Muscle of arm (tissue), 14 donors: ENCODE measurements around the gene ARL4D. TPM values are rescaled to one million over a fixed set of nuclear protein-coding genes. Genes with fewer than 3 reads are reported as not detected.
"Not testable (repeated sequence)": the region's sequence is repeated elsewhere in the genome, so short reads cannot be mapped to it uniquely, and the experiment has no call there.

Source experiments
- DNase-seq: peaks from one replicate; pipeline ENCODE4 v3.0.0-alpha.2; 2013
- long read RNA-seq, 11 donors: transcript quantifications; one replicate each; lab custom pipeline, GENCODE V29; 2026
- polyA plus RNA-seq, 12 donors: library from polyadenylated mRNA; unstranded; fragments of 120-200 nt; gene quantifications; one replicate each; pipeline ENCODE4 v1.2.1, GENCODE V29; 2013; ENCODE audit not compliant: insufficient read length in 12 of 12

The ARL4D gene
- polyA plus RNA-seq: 10 to 100 TPM in 5 of 12 donors, 1 to 10 TPM in 6, not detected in 1; 7.2 to 15.9 (median 7.9) TPM
- long read RNA-seq, donor 1, transcript ARL4D-201 (2 exons, 1,612 nt): major isoform, 12 of 32 reads
- long read RNA-seq, donor 1, partial matches to known transcripts: 20 of 32 reads
- long read RNA-seq, donor 1, other reads (novel, unspliced or antisense): 0 of 32 reads
- long read RNA-seq, donor 2, transcript ARL4D-201 (2 exons, 1,612 nt): major isoform, 13 of 13 reads
- long read RNA-seq, donor 2, partial matches to known transcripts: 0 of 13 reads
- long read RNA-seq, donor 2, other reads (novel, unspliced or antisense): 0 of 13 reads
- long read RNA-seq, donor 3, partial matches to known transcripts: 0 of 3 reads
- long read RNA-seq, donor 3, other reads (novel, unspliced or antisense): 0 of 3 reads
- long read RNA-seq, donor 4: 0 reads
- long read RNA-seq, donor 5, transcript ARL4D-201 (2 exons, 1,612 nt): major isoform, 6 of 6 reads
- long read RNA-seq, donor 5, partial matches to known transcripts: 0 of 6 reads
- long read RNA-seq, donor 5, other reads (novel, unspliced or antisense): 0 of 6 reads
- long read RNA-seq, donor 6, transcript ARL4D-201 (2 exons, 1,612 nt): major isoform, 8 of 15 reads
- long read RNA-seq, donor 6, partial matches to known transcripts: 7 of 15 reads
- long read RNA-seq, donor 6, other reads (novel, unspliced or antisense): 0 of 15 reads
- long read RNA-seq, donor 7, partial matches to known transcripts: 0 of 4 reads
- long read RNA-seq, donor 7, other reads (novel, unspliced or antisense): 0 of 4 reads
- long read RNA-seq, donor 8, transcript ARL4D-201 (2 exons, 1,612 nt): major isoform, 7 of 7 reads
- long read RNA-seq, donor 8, partial matches to known transcripts: 0 of 7 reads
- long read RNA-seq, donor 8, other reads (novel, unspliced or antisense): 0 of 7 reads
- long read RNA-seq, donor 9, transcript ARL4D-201 (2 exons, 1,612 nt): major isoform, 9 of 9 reads
- long read RNA-seq, donor 9, partial matches to known transcripts: 0 of 9 reads
- long read RNA-seq, donor 9, other reads (novel, unspliced or antisense): 0 of 9 reads
- long read RNA-seq, donor 10, partial matches to known transcripts: 0 of 3 reads
- long read RNA-seq, donor 10, other reads (novel, unspliced or antisense): 0 of 3 reads
- long read RNA-seq, donor 11, transcript ARL4D-201 (2 exons, 1,612 nt): major isoform, 11 of 11 reads
- long read RNA-seq, donor 11, partial matches to known transcripts: 0 of 11 reads
- long read RNA-seq, donor 11, other reads (novel, unspliced or antisense): 0 of 11 reads

DNA sequence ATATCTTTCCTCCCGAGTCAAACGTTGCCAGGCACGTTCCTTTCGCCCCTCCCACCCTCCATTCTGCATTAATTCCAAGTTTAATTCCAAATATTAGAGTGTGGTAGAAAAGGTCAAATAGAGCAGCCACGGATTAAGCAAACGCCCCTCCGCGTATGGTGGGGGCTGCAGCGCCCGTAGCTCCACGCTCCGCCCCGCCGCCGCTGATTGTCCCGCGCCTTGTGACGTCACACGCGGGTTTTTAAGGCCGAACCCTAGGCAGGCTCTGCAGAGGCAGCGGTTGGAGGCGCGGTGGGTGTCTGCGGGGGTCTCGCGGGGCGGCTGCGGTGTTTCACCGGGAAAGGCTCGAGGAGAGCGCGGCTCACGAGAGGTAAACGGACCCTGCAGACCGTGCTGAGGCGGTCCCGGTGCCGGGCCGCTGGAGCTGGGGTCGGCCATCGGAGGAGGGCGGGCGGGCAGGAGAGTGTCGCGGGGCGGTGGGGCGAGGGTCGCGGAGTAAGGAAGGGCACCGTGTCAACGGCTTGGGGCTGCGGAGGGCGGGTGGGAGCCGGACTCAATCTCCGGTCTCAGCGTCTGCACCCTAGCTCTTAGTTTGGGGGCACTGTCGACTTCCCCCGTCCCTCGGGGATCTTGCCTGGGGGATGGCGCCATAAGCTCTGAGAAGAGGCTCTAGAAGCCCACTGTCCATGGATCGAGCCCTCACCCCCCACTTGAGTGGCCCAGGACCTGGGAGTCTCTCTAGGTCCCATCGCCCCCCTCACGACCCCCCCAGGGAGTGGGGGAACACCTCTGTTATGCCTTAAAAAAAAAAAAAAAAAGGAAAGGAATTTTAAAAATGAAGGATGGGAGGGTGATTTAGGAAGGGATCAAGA is at the start of gene ARL4D:
Gene ARL4D, plus strand, starts transcription at position 270 of the 872 bp plus-strand sequence. CDS start 740 bp downstream, outside the sequence.
- peak; percentile 88 for DNase-seq

DNA sequence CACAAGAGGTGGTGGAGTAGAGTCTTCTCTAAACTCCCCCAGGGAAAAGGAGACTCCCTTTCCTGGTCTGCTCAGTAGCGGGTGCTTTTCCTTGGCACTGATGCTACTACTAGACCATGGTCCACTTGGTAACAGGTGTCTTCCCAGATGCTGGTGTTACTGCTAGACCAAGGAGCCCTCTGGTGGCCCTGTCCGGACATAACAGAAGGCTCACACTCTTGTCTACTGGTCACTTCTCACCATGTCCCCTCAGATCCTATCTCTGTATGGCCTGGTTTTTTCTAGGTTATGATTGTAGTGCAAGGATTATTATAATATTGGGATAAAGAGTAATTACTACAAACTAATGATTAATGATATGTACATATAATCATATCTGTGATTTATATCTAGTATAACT is 49.7 kb upstream of the ARL4D start:
- DNase-seq: no peak

GRCh38 chr17:43350888-43351361 is 47.9 kb upstream of the ARL4D start:
- DNase-seq: no peak

GRCh38 chr17:43351691-43352090 is 47.1 kb upstream of the ARL4D start:
- DNase-seq: no peak

DNA sequence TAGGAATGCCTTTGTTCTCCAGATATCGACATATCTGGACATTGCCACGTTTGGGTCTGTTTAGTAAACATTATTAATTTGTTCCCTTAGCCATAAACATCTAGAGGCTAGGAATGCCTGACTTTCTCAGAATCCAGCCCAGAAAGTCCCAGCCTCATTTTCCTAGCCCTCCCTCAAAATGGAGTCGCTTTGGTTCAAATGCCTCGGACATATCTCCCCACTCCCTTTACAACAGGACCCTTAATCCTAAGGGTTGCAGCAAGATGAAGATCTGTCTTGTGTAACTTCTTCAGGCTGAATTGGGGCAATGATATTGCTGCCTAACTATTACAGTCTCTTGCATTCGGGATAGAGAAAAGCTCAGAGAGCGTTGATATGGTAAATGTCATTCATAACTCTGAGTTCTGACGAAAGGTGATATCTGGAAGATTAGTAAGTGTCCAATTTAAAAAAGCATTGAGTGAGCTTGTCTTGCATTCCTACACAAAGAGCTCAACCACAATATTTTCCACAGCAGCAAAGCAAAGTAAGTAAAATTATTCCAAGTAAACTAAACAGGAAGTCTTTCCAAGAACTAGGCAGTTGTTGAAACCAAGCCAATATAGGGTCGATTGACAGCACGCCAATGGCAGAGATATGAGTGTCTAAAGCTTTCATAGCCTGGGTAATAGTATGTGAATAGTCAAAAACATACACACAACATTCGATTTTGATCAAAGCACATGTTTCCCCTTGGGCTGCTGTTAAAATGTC is 46.0 kb upstream of the ARL4D start:
- no peak for DNase-seq

DNA sequence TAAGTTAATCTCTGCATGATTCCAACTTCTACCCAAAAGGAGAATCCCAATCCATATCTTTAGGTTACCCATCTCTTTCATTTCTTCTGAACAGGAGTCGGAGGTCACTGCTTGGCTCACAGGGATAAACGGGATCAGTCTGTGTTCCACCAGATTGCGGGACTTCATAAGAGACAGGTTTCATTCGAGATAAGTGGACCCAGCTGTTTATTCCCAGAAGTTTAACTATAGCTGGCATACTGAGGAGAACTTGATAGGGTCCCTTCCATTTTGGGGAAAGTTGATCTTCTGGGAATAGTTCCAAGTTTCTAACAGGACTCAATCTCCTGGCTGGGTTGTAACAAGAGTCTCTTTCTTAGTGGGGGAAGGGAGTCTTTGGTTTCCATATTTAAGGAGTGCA is 45.4 kb upstream of the ARL4D start:
- no peak for DNase-seq

DNA sequence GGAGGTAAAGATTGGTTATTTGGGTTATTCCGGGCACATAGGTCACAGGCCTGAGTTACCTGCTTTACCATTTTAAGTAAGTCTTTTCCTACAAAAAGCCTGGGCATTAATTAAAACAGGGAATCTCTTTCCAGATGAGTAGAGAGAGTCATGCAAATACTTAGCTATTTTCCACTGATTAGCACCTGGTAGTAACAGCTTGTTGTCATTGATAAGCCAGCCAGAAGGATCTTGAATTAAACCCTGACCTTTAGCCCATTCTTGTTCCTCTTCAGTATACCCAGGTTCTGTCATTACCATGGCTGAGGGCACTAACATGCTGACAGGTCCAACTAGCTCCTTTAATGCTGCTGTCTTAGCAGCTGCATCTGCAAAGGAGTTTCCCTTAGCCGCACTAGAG is 44.4 kb upstream of the ARL4D start:
- DNase-seq: no peak

GRCh38 chr17:43356450-43356849 is 42.3 kb upstream of the ARL4D start:
- no peak for DNase-seq

- DNase-seq: peak; percentile 68
Measured at GRCh38 chr17:43356999-43357398, 41.8 kb upstream of the ARL4D start.

DNA sequence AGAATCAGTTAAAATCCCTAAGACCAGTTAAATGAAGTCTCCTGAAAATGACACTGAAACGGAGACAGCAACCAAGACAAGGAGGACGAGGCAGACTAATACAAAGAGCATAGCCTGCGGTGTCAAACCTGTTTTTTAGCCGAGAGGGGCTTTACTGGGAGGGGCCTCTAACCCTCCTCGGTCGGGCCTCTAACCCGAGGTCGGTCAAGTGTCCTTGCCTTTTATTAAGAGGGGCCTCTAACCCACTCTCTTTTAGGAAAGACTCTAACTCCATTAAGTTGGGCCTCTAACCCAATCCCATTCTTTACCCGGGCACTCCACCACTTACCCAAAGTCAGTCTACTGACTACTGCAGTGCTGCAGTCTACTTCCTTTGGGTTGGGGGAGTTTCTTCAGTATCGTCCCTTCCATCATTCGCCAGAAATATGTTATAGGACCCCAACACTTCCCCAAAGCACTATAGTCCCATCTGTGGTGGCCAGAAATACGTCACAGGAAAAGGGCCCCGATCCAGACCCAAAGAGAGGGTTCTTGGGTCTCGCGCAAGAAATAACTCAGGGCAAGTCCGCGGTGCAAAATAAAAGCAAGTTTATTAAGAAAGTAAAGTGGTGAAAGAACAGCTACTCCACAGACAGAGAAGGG is 39.2 kb upstream of the ARL4D start:
- DNase-seq: no peak

DNA sequence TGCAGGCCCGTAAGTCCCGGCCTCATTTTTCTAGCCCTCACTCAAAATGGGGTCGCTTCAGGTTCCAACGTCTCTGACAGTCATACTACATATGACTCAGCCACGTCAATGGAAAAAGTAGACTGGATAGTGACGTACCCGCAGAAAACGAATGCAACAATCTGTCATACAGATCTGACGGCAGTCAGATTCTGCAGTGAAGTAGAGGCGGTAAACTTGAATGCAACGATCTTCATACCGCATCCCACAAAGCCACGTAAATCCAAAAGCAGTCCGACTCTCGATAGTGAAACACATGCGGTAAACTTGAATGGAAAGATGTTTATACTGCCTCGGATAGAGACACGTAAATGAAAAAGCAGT is 38.4 kb upstream of the ARL4D start:
- peak; percentile 85 for DNase-seq

DNA sequence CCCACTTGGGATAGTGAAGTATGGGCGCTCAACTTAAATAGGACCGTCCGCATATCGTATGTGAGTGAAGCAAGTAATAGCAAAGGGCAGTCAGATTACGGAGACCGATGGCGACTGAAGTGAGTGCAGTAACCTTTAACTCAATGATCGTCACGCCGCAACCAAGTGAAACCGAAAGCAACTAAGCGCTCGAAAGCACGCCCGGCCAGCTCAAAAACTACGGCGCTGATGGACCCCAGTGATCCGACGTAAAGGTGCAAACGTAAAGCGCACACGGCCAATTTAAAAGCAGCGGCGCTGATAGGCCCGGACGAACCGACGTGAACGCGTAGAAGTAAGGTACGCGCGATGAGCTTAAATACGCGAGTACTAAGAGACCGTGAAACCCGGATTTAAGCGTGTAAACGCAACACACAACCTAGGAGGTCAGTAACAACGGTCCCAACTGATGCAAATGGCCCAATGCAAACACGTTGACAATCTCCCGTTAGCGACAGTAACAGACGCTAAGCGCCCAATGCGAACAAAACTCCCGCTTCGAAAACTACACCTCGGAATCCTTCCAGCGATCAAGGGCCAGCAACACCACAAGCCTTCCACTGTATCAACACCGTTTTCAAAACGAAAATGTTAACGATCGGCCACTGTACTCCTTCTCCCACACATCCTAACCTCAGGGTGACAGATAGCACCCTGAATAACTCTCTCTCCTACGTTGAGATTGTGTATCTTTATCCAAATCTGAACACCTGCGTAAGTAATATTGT is 37.9 kb upstream of the ARL4D start:
- peak; percentile 93 for DNase-seq

DNA sequence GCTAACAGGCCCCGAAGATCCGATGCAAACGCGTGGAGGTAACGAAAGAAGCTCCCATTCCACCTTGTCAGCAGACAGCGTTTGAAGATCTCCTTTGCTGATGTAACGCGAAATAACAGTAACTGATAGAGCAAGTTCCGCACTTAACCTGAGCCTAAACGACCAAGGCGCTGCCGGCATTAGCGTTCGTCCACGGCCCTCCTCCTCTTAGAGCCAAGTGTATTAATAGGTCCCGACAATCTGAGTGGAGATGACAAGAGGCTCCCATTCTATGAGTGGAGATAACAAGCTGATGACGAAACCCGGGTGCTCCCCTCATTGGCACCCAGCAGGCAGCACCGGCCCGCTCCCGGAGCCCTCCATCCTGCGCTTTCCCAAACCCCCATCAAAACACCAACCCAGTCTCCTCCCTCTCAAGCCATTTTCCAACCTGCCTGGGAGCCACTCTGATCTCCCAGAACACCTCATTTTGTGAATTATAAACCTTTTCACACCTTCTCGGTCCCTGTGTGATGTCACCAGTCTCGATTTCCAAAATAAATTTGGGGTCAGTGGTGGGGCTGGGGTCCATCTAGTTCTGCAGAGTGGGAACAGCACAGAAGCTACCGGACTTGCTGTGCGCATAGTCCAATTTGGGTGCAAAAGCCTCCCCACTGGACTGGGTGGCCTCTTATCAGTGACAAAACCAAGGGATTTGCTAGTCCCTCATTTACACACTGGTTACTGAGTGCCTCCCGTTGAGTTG is 35.4 kb upstream of the ARL4D start:
- DNase-seq: no peak

DNA sequence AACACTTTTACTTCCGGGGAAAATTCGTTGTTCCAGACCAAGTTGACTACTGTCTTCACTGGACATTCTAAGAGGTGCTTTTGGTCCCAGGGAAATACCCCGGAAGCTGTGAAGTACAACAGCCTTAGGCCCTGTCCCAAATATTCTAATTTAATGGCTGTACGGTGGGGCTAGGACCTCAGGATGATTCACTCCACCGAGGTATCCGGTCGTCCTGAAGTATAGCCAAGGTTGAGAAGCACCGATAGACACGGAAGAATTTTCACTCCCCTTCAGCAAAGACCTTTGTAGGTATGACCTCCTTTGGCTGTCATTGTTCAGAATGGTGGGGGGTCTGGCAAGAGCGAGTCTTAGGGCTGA is 34.9 kb upstream of the ARL4D start:
- DNase-seq: no peak

DNA sequence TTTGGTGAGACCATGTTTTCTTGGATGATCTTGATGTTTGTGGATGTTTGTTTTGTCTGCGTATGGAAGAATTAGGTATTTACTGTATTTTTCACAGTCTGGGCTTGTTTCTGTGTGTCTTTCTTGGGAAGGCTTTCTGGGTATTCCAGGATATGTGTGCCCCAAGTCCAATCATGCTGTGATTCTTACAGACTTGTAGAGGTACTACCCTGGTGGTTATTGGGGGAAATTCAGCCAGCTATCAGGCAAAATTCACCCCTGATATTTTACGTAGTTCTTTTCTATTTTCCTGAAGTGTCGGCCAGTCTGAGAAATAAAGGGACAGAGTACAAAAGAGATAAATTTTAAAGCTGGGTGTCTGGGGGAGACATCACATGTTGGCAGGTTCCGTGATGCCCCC is 33.4 kb upstream of the ARL4D start:
- DNase-seq: no peak

DNA sequence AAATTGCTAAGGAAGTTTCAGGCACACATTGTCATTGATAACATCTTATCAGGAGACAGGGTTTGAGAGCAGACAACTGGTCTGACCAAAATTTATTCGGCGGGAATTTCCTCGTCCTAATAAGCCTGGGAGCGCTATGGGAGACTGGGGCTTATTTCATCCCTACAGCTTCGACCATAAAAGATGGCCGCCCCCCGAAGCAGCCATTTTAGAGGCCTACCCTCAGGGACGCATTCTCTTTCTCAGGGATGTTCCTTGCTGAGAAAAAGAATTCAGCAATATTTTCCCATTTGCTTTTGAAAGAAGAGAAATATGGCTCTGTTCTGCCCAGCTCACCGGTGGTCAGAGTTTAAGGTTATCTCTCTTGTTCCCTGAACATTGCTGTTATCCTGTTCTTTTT is 32.9 kb upstream of the ARL4D start:
- DNase-seq: not testable (repeated sequence)

DNA sequence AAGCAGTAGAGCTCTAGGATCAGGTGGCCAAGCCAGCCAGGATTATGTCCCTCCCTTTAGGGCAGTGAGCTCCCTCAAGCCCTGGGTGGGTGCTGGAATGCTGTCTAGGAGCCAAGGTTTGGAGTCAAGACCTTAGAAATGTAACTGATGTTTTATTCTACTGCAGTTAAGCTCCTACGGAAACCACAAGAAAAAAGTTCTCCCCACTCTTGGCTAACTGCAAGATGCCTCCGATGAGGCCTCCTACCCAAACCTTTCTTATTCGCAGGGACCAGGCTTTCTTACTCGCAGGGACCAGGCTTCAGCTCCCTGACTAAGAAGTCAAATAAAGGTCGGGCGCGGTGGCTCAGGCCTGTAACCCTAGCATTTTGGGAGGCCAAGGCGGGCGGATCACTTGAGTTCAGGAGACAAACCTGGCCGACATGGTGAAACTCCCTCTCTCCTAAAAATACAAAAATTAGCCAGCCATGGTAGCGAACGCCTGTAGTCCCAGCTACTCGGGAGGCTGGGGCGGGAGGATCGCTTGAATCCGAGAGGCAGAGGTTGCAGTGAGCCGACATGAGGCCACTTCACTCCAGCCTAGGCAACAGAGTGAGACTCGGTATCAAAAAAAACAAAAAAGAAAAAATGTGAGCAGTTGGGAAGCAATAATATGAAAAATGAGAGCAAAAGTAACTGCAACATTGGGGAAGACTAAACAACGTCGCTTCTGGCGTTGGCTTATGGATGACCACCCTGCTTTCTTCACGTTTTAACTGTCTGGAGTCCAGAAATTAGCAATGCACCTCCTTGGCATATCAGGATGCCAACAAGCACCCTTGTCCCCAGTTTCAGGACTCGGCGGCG is 31.7 kb upstream of the ARL4D start:
- no peak for DNase-seq
